SIG-M5 (cell line): Measurements from ENCODE around the gene BCCIP.

Experiments
- DNase-seq: peaks from one replicate; lab custom pipeline; 2025; lab: John Stamatoyannopoulos, UW

BCCIP gene

GRCh38 chr10:125844751-125845221 lies 21.4 kb downstream of the BCCIP start:
- DNase-seq, result no peak

DNA sequence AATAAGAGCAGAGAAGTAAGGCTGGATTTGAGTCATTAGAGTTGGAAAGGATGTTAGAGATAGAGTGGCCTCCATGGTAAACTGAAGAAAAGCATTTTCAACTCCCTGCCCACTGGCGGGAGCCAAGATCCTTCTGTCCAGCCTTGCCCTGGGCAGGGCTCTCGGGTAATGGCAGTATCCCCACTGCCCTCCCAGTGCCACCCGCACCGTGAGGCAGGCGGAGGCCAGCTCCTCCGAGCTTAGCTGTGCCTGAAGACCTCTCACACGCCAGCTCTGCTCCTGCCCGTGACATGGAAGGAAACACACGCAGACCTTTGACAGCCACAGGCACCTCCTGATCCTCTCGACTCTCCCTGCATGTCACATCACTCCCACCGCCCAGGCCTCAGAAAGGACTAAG lies 22.3 kb downstream of the BCCIP start:
- DNase-seq, result no peak

DNA sequence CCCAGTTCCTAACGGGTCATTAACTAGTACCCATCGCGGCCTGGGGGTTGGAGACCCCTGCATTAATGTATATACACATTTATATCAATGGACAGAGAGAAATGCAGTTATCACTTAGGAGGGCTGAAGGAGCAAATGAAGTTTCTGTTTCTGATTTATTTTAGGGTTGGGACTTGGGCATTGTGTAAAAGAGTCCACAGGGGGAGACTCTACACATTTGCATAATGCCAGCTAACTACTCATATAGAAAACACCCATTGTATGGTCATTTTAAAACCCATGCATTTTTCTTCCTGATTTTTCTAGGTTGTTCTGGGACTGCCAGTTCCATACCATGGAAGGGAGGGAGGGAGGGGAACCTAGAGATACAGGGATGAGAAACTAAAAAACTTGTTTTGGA lies 23.5 kb downstream of the BCCIP start:
- DNase-seq, result no peak

- DNase-seq, result no peak
These were observed 25.0 kb downstream of the BCCIP start for GRCh38 chr10:125848371-125848770.

DNA sequence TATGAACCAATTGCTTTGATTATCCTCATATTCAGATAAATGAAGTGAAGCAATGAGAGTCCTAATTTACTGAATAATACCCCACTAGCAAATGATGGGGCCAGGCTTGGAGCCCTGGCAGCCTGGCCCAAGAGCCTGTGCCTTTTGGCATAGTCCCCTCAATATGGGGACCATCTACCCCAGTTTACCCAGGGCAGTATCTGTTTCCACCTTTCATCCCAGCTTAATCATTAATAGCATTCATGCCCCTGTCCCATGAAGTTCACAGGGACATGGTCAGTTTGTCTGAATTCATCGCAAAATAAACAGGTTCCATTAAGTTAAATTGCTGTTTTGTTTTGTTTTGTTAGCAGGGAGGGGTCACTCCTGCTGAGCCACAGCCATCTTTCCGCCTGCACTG lies 25.5 kb downstream of the BCCIP start:
- no peak for DNase-seq

GRCh38 chr10:125849448-125849847 lies 26.1 kb downstream of the BCCIP start:
- DNase-seq, result no peak

- DNase-seq, result no peak
These were observed 27.7 kb downstream of the BCCIP start for GRCh38 chr10:125850766-125851731.

DNA sequence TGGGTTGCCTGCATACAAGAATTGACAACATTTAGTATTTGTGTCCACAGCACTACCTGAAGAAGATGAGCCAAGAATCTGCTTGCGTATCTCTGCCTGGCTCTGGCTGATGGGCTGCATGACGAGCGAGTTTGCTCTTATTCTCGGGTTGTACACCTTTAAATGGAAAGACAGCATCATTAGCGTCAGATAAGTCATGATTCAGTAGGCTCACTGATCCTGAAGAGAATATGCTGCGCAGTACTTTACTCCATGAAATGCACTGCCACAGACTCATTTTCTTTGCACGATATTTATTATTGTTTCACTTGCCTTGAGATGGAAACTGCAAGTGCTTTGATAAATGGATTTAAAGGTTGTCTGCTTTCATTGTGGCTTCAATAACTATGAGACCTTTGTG lies 29.1 kb downstream of the BCCIP start:
- DNase-seq, result no peak

GRCh38 chr10:125857185-125857760 lies 33.9 kb downstream of the BCCIP start:
- DNase-seq, result no peak

DNA sequence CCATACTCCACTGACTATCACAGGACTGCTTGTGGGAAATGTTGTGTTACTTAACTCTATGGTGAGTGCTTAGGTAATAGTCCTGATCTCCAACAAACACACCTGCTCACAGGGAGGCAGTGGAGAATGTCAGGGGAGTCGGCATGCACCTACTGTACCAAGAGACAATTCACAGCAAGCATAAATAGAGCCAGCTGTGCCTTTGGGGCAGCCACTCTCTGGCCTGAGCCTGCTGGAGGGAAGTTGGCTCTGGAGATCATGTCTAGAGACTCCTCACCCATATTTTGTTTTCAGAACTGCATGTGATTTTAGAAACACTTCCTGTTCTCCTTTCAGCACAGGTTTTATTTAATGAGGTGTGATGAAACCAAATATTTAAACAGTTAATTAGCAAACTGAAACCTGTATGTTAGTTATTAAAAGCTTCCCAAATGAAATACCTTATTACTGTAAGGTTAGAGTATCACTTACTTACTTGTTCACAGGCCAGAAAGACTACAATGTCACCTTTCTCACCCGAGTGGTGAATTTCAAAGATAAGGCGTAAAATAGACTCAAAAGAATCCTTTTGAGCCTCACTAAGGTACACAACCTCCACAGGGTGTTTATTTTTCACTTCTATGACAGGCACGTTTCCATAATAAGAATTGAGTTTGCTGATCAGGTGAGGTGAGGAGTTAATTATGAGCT lies 35.9 kb downstream of the BCCIP start:
- no peak for DNase-seq

GRCh38 chr10:125865120-125865519 lies 41.8 kb downstream of the BCCIP start:
- no peak for DNase-seq

DNA sequence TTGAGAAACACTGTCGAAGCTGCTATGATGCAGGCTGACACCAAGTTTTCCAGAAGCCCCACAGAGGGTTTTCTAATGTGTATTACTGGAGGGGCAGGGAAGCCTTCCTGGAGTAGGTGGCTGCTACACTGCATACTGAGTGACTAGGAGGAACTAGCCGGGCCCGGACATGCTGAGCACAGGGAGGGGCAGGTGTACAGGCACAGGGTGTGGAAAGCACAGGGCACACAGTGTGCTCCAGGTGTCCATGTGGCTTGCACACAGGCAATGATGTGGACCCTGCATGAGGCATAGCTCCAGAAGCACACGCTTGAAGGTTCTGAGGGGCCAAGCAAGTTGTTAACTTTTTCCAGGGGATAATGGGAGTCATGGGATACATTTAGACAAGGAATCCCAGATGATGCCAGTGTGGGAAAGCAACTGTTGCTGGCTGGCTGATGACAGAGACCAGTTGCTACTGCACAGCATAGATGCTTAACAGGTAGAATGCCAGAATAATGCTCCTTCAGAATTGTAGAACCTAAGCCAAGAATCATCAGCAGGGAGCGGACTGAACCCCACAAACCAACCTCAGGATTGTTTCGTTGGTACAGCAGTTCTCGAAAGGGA lies 43.2 kb downstream of the BCCIP start:
- no peak for DNase-seq

DNA sequence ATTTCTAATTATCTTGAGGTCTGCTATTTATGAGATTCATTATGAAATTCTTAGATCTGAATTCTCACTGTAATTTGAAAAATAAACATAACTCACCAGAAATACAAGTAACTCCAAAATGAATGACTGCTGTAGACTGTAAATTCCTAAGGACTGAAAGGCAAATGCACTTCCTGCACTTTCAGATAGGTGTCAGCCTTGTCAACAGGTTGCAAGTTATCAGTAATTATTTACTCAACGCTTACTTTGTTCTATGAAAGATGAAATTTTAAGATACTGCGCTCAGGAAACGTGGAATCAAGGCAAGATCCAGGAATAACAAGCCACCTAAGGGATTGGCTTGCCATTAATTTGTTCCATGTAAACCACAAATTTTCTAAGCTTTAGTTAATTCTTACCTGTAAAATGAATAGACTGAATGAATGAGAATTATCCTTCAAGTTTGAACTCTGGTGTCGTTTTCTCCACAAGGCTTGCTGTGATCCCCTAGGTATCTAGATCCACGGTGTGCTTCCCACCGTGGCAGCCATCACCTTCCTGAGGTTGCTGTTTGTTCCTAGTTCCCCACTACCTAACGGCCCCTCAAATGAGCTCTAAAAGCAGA lies 45.1 kb downstream of the BCCIP start:
- DNase-seq, result no peak

DNA sequence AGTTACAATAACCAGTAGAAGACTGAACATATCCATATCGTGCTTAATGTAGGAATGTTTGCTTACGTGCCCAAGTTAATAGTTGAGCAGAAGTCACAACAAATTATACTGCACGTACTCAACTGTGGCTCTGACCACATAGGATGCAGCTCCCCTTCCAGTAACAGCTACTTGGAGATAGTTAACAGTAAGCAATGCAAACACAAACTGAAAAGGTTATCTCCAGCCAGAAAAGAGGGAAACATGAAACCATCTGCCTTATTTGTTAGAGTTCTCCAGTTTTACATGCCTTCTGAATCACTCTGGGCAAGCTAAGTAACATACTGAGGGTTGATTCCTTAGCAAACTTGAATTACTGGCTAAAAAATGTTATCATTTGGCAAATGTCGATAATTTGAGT lies 48.0 kb downstream of the BCCIP start:
- no peak for DNase-seq

GRCh38 chr10:125878957-125879835 lies 55.9 kb downstream of the BCCIP start:
- no peak for DNase-seq

DNA sequence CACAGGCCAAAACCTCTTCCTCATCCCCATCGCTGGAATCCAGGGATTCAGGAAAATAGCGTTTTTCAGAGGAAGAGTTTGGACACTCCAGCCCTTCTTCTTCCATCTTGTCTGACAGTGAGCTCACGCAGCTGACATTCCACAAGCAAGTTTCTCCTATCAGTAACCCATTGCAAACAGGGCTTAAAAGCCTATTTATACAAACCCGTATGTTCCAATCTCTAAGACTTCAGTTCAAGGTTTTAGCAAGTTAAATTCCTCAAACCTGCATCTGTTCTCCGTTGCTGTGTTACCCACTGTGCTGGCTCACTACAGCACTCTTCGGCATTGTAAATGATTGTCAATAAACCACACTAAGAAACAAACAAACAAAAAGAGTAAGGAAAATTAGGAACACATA lies 57.4 kb downstream of the BCCIP start:
- no peak for DNase-seq

DNA sequence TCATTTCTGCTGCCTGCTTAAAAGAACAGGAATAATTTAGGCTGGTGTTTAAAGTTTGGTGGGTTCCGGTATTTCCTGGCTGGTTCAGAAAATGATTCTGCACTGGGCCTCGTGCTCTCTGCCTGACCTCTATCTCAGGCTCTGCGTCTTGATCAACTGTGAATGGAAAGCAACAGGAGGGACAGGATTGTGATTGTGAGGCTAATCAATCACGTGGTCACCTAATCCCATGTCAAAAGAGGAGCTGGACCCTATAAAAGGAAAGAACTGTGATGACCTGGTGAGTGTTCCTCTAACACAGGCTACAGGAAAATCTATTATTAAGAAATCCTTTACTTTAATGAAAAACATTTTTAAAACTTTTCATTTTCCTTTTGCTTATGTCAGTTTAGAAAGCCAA lies 57.8 kb downstream of the BCCIP start, which contains the start of gene DHX32:
DHX32 (minus strand) TSS at position 101 of the 400 bp plus-strand sequence. CDS start 468 bp downstream, outside the sequence.
- no peak for DNase-seq

DNA sequence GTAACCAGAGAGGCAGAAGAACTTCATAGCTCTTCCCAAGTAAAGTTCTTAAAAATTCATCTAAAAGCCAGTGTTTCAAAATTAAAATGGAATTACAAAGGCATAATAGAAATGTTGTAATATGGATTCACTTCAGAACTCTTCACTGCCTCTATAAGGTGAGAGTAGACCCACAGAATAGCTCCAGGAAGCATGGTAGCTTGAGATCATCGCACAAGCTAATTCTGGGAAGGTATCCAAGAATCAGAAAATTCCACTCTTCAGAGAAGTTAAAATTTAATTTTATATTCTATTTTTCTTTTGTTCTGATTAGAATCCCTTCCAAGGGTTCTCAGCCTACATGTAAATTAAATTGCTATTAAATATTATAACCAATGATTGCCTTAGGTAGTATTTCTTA lies 59.2 kb downstream of the BCCIP start:
- no peak for DNase-seq

GRCh38 chr10:125883211-125883610 lies 59.9 kb downstream of the BCCIP start:
- no peak for DNase-seq
